ENCODE results near the gene LMX1B.

DNA sequence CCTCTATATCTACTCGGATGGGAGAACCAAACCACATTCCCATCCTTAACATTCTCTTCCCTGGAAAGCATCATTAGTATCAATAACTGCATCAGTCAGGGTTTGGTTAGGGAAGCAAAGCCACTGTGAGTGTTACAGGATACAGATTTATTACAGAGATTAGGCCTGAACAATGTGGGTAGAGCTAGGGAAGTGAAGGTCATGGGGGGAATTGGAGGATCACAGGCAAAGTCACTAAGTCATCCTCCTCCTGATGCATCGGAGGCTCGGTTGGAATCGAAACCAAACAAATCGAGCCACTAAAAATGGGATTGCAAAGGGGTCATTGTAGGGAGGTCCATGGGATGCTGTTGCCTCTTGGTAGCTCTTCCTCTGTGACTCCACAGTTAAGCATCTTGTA is 129.3 kb downstream of the LMX1B start:
- TF ChIP-seq, protein P1, sequence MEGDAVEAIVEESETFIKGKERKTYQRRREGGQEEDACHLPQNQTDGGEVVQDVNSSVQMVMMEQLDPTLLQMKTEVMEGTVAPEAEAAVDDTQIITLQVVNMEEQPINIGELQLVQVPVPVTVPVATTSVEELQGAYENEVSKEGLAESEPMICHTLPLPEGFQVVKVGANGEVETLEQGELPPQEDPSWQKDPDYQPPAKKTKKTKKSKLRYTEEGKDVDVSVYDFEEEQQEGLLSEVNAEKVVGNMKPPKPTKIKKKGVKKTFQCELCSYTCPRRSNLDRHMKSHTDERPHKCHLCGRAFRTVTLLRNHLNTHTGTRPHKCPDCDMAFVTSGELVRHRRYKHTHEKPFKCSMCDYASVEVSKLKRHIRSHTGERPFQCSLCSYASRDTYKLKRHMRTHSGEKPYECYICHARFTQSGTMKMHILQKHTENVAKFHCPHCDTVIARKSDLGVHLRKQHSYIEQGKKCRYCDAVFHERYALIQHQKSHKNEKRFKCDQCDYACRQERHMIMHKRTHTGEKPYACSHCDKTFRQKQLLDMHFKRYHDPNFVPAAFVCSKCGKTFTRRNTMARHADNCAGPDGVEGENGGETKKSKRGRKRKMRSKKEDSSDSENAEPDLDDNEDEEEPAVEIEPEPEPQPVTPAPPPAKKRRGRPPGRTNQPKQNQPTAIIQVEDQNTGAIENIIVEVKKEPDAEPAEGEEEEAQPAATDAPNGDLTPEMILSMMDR (IDR thresholded peaks at IDR 0.05), result no peak
- TF ChIP-seq POLR2A (IDR thresholded peaks at IDR 0.05) (no peak), EP300 (IDR thresholded peaks at IDR 0.05) (no peak)

Data from sigmoid colon (tissue), 4 donors.